Effector memory CD4-positive, alpha-beta T cell (primary cell): Measurements from ENCODE around the gene COBL.

Experiments used
- DNase-seq, 3 donors: peaks; one replicate each; pipeline ENCODE4 v3.0.0-alpha.2; 2020
- H3K27ac ChIP-seq: 2 replicates; pipeline ENCODE4 v1.7.0; 2013; ENCODE audit warnings: mild to moderate bottlenecking, low read length, moderate library complexity; ENCODE audit not compliant: insufficient read depth, poor library complexity, severe bottlenecking
- H3K27me3 ChIP-seq: replicated peaks from 2 replicates; pipeline ENCODE4 v1.7.0; 2013; ENCODE audit warnings: mild to moderate bottlenecking, low read length; ENCODE audit not compliant: insufficient read depth, control insufficient read depth, poor library complexity, severe bottlenecking
- H3K36me3 ChIP-seq: 2 replicates; pipeline ENCODE4 v1.7.0; 2013; ENCODE audit warnings: mild to moderate bottlenecking, low read length, moderate library complexity; ENCODE audit not compliant: control insufficient read depth, insufficient read depth
- H3K4me1 ChIP-seq: 2 replicates; pipeline ENCODE4 v1.7.0; 2013; ENCODE audit warnings: low read length, mild to moderate bottlenecking; ENCODE audit not compliant: control insufficient read depth, insufficient read depth, poor library complexity, severe bottlenecking
- H3K4me3 ChIP-seq: 2 replicates; pipeline ENCODE4 v1.7.0; 2013; ENCODE audit warnings: low read length, low read depth, mild to moderate bottlenecking; ENCODE audit not compliant: insufficient read depth, poor library complexity, severe bottlenecking
- H3K9me3 ChIP-seq: 2 replicates; pipeline ENCODE4 v1.7.0; 2013; ENCODE audit warnings: mild to moderate bottlenecking, low read length, moderate library complexity; ENCODE audit not compliant: control insufficient read depth

COBL gene

DNA sequence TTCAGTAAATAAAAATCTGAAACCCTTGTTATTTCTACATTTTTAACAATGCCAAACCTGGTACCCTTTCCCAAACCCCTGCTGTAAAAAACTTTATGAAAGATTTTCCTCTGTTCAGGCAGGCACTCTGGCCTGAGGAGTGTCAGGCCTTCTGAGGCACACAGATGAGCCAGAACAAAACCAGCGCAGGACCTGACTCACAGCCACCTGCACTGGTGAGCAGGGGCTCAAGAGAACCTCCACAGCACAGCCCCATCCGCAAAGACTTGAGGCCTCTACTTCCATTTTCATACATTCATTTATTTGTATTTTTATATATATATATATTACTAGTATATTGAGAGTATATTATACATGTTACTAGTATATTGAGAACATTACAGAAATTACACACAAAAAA, 49.4 kb downstream of the COBL start:
- no peak overlapping the region for H3K27ac ChIP-seq
- no peak overlapping the region for H3K4me3 ChIP-seq
- H3K36me3 ChIP-seq: no peaks in the 10 kb centered on the region
- H3K27me3 ChIP-seq: no peaks in the 10 kb centered on the region
- no peaks in the 10 kb centered on the region for H3K9me3 ChIP-seq
- no peaks in the 10 kb centered on the region for H3K4me1 ChIP-seq
- DNase-seq: no peak

DNA sequence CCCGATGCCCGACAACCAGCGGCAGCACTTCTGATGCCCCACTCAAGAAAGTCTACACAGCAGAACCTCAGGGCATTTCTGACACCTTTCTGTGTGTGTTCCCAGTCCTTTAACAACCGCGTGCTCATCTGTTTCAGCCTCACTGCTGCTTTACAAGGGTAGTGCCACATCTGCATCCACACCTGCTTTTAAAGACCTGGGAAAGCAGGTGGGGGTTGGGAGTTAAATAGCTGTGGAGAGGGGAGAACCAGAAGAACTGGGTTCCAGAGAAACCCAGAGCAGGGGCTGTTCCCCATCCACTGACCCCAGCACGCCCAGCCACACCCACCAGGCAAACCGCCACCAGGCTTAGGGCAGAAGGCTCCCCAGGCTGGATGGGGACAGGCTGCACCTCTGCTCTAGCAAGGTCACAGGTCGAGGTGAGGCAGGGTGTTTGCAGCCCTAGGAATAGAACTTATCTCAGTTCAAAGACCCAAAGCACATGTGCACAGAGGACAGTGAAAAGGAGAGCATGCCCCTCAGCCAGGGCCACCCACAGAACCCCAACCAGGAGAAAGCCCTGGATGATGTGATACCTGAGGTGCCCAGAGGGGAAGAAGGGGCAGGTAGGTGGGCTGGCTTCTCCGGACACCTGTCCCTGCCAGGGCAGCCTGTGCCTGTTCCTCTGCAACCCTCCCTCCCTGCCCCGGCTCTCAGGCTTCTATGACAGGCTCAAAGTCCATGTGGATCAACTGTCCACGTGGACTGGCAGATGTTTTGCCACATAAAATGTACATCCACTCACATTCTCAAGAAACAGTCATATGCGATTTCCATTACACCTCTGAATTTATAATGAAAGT, 51.3 kb downstream of the COBL start:
- Histone ChIP-seq H3K36me3 (no peaks in the 10 kb centered on the region), H3K4me3 (no peak overlapping the region), H3K9me3 (no peaks in the 10 kb centered on the region), H3K4me1 (no peaks in the 10 kb centered on the region), H3K27ac (no peak overlapping the region), H3K27me3 (no peaks in the 10 kb centered on the region)
- no peak for DNase-seq

DNA sequence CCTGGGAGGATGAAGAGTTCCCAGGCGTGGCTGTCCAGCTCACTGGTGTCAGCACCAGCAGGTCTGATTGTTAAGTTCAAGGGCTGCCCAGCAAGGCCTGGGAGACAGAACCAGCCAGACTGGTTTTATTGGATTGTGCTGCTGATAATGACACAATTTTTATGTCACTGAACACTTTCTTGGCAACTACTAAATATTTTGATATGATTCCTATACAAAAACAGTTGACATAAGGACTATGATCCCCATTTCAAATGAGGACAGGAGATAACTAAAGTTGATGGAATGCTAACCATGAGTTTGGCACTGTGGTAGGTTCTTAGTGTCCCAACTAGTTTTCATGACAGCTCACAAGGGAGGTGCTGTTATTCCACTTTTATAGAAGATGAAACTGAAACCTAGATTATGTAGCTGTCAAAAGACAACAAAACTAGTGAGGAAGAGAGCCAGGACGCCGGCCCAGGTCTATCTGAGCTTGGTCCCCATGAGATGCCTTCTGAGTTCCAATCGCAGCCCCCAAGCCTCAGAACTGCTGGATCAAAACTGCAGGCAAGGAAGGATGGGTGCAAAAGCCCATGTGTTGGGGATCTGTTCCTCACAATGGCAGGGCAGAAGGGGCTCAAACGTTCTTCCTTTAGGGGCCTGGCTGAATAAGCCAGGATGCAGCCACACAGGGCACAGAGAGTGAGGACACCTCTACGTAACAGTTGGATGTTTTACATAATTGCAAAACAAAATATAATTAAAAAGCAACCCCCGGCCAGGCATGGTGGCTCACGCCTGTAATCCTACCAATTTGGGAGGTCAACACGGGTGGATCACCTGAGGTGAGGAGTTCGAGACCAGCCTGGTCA, 52.8 kb downstream of the COBL start:
- H3K4me3 ChIP-seq: no peak overlapping the region
- H3K27me3 ChIP-seq: no peaks in the 10 kb centered on the region
- no peaks in the 10 kb centered on the region for H3K9me3 ChIP-seq
- H3K27ac ChIP-seq: no peak overlapping the region
- DNase-seq: no peak
- H3K36me3 ChIP-seq: no peaks in the 10 kb centered on the region
- no peaks in the 10 kb centered on the region for H3K4me1 ChIP-seq

DNA sequence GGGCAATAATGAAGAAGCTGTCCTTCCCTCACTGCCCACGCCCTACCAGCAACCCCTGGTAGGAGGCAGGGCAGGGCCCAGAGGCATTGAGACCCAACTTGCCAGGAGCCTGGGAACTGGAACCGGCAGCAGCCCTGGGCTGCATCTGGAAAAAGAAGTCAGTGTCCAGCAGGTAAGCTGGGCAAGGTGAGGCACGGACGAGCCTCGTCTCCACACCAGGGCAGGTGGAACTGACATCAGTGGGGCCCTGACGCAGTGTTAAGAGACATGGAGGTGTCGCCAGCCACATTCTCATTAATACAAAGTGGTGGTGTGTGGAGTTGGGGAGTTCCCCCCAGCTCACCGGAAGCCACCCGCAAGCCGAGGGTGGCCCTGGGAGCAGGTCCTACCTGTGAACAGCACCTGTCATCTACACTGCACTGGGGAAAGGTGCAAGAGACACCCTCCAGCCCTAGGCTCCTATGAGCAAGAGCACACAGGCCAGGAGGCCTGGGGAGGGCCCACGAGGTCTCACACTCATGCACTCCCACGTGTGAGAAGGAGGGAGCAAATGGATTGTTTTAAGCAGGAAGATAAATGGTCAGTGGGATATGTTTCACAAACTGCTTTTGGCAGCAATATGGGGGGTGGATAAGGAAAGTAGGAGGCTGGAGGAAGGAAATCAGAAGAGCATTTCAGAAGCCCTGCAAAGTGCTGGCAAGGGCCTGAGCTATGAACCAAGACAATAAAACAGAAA, 53.6 kb downstream of the COBL start:
- no peaks in the 10 kb centered on the region for H3K4me1 ChIP-seq
- no peak for DNase-seq
- H3K27ac ChIP-seq: no peak overlapping the region
- H3K9me3 ChIP-seq: no peaks in the 10 kb centered on the region
- no peaks in the 10 kb centered on the region for H3K27me3 ChIP-seq
- H3K4me3 ChIP-seq: no peak overlapping the region
- H3K36me3 ChIP-seq: no peaks in the 10 kb centered on the region

DNA sequence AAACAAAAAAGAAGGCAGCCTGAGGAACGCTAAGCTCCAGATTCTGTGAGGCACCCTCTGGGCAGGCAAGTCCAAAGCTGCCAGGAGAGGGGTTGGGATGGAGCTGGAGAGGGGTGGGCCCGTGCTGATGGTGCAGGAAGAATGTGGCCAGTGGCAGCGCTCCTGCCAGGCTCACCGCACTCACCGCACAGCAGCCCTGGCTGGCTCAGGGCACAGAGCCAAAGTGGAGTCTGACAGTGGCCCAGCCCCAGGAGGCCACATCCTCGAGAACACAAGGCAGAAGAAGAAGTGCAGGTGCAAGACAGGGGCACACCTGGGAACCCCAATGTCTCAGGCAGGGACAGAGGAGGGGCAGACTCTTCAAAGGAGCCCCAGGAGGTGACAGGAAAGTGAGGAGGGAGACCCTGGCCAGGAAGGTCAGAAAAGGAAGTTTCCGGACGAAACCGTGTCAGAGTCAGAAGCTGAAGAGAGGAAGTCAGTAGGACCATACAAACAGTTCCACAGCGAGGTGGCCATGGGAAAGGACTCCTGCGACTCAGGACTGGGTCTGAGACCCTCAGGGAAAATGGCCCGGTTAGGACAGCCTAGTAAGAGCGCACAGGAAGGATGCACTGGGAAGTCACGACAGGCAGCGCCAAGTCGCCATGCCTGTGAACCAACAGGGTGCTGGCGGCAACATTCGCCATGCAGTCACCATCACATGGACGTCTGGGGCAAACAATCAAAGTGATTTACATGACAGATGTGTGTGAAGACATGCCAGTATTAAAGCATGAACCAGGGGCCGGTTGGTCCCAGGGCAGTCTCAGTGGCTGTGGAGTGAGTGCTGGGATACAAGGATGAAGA, 54.4 kb downstream of the COBL start:
- H3K36me3 ChIP-seq: no peaks in the 10 kb centered on the region

DNA sequence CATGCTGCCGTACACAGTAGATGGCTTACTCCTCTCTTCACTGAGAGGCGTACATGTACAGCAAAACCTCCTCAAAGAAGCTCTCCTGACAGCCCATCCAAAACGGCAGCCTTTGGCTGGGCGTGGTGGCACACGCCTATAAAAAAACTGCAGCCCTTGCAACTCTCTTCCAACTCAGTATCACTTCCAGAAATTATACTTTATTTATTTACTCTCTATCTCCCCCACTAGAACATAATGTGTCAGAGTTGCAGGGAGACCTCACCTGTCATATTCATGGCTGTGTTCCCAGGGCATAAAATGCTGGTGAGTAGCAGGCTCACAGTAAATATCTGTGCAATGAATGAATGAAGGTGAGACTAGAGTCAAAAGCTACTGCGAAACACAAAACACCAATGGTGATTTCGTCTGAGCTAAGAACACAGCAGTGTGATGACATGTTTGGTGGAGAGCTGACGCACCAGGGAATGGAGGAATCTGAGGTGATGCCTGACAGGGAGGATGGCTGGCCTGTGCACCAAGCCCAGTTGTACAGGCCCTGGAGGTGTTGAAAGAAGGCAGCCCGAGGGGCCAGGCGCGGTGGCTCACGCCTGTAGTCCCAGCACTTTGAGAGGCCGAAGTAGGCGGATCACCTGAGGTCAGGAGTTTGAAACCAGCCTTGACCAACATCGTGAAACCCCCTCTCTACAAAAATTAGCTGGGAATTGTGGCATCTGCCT, 55.3 kb downstream of the COBL start:
- H3K4me3 ChIP-seq: no peak overlapping the region
- no peak overlapping the region for H3K27ac ChIP-seq
- DNase-seq: no peak
- no peaks in the 10 kb centered on the region for H3K27me3 ChIP-seq
- no peaks in the 10 kb centered on the region for H3K36me3 ChIP-seq
- H3K4me1 ChIP-seq: no peaks in the 10 kb centered on the region
- no peaks in the 10 kb centered on the region for H3K9me3 ChIP-seq

More for the DNA sequence above, 54.4 kb downstream of the COBL start:
- DNase-seq: no peak
- H3K4me3 ChIP-seq: no peak overlapping the region
- no peaks in the 10 kb centered on the region for H3K27me3 ChIP-seq
- H3K4me1 ChIP-seq: no peaks in the 10 kb centered on the region
- H3K27ac ChIP-seq: no peak overlapping the region
- H3K9me3 ChIP-seq: no peaks in the 10 kb centered on the region

DNA sequence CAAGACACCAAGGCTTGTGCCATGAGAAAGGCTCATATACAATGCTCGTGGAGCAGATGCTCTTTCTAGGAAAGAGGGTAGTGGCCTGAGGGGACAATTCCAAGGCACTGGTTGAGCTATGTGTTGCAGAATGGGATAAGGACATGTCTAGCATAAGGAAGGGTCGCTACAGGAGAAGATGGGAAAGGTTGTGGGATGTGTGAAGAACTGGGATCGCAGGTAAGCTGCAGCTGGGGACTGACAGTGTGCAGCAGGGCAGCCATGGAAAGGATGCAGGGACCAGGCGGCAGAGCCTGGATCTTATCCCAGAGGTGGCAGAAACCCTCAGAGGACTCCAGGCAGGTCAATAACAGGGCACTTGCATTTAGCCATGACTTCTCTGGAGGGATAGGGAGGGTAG, 56.1 kb downstream of the COBL start:
- Histone ChIP-seq H3K9me3 (no peaks in the 10 kb centered on the region), H3K36me3 (no peaks in the 10 kb centered on the region), H3K27ac (no peak overlapping the region), H3K27me3 (no peaks in the 10 kb centered on the region), H3K4me1 (no peaks in the 10 kb centered on the region), H3K4me3 (no peak overlapping the region)
- DNase-seq: no peak

DNA sequence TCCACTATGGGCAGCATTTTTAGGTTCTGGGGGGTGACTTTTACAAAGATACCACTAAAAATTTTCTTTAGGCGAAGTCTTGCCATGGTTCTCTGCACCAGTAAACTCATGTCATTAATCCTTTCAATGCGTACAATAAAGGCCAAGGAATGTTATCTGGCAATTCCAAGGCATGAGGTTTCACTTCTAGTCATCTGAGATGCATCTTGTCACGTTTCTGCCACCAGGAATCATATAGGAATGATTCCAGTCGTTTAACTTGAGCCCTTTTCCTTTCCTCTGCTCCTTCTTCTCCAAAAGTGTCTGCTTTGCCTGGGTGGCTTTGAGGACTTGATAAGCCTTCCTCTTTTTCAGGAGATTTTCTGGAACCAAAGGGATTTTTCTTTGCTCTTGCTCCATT, 56.8 kb downstream of the COBL start:
- H3K27me3 ChIP-seq: no peaks in the 10 kb centered on the region
- no peaks in the 10 kb centered on the region for H3K4me1 ChIP-seq
- no peak overlapping the region for H3K27ac ChIP-seq
- no peaks in the 10 kb centered on the region for H3K9me3 ChIP-seq
- no peak for DNase-seq
- no peak overlapping the region for H3K4me3 ChIP-seq
- H3K36me3 ChIP-seq: no peaks in the 10 kb centered on the region

DNA sequence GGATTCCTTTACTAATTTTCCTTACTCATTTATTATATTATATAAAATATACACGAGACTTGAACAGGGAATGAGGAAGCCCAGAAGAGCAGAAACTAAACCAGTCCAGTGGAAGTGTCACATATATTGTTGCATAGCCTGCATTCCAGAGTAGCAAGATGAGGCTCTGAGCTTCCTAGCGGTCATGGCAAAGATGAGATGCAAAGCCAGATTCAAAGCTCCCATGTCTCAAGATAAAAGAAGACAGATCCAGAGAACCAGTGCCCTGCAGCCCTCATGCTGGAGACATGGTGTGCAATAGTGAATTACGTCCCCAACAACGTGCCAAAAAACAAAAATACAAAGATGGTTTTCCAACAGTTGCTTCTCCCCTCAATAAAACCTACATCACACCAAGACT, 59.7 kb downstream of the COBL start:
- Histone ChIP-seq H3K4me3 (no peak overlapping the region), H3K4me1 (no peaks in the 10 kb centered on the region), H3K9me3 (no peaks in the 10 kb centered on the region), H3K36me3 (no peaks in the 10 kb centered on the region), H3K27me3 (no peaks in the 10 kb centered on the region), H3K27ac (no peak overlapping the region)
- DNase-seq: no peak
